Testis (tissue), 2 donors: Measurements from ENCODE around the gene PHLPP1.

Experiments
- POLR2A ChIP-seq: fragments of 450-650 bp; IDR thresholded peaks from one replicate; pipeline ENCODE4 v1.6.1; 2017; ENCODE audit warnings: antibody characterized with exemption, mild to moderate bottlenecking, moderate library complexity
- TF ChIP-seq, protein P1 (sequence below), 3 experiments: fragments of 450-650 bp in 2 of 3; fragments of 200-600 bp in 1 of 3; sonication (generic) in 1 of 3; IDR thresholded peaks; one replicate each; pipeline ENCODE4 v1.5.1; 2016 to 2019; ENCODE audit warnings: antibody characterized with exemption in 3 of 3, mild to moderate bottlenecking in 2 of 3, moderate library complexity in 1 of 3

- no peak for TF ChIP-seq POLR2A
- TF ChIP-seq, protein P1, sequence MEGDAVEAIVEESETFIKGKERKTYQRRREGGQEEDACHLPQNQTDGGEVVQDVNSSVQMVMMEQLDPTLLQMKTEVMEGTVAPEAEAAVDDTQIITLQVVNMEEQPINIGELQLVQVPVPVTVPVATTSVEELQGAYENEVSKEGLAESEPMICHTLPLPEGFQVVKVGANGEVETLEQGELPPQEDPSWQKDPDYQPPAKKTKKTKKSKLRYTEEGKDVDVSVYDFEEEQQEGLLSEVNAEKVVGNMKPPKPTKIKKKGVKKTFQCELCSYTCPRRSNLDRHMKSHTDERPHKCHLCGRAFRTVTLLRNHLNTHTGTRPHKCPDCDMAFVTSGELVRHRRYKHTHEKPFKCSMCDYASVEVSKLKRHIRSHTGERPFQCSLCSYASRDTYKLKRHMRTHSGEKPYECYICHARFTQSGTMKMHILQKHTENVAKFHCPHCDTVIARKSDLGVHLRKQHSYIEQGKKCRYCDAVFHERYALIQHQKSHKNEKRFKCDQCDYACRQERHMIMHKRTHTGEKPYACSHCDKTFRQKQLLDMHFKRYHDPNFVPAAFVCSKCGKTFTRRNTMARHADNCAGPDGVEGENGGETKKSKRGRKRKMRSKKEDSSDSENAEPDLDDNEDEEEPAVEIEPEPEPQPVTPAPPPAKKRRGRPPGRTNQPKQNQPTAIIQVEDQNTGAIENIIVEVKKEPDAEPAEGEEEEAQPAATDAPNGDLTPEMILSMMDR (IDR thresholded peaks at IDR 0.05), result no peak
These were observed 286.5 kb downstream of the PHLPP1 start for GRCh38 chr18:63001861-63002260.
